ENCODE results near the gene ZFR. TPM values are rescaled to one million over a fixed set of nuclear protein-coding genes. Genes with fewer than 3 reads are reported as not detected.

Gene ZFR
- total RNA-seq, 1 experiment from 2014 or later, result 62.4 TPM

DNA sequence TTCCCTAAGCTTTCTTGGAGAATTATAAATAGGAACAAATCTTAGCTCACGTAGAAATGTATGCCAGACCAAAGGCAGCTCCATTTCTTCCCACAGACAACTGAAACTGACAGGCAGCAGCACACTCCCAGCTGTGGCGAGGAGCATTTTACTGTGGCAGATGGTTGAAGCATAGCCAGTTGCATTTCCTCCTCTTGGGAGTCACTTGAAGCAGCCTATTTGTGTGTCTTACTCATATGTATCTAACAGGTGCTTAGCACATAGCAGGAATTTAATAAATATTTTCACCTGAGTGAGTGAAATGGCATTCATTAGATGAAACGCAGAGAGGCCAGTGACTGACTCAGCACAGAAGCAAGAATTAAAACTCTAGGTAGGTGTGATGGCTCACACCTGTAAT lies 119.5 kb downstream of the ZFR start:
- H3K9me3 ChIP-seq (ENCODE audit: control insufficient read depth, low read depth, low read length), result no peaks in the 10 kb centered on the region
- no peaks in the 10 kb centered on the region for H3K27me3 Mint-ChIP-seq (ENCODE audit: low read depth)
- no CpG with 5 or more reads among the region's 3 CpGs for WGBS (ENCODE audit: extremely low coverage, insufficient read length, low lambda C conversion rate)
- peaks cover 5 to 6% of the 10 kb centered on the region in 2 experiments; a peak in 4 of 5 replicates for H3K9me3 Mint-ChIP-seq
- H3K79me2 ChIP-seq (ENCODE audit: insufficient read depth, low read length), result no peaks in the 10 kb centered on the region
- H3K14ac ChIP-seq (ENCODE audit: insufficient read depth, low read length), result no peak overlapping the region
- no peak overlapping the region for H3K27ac Mint-ChIP-seq
- no peak overlapping the region for H2AK5ac ChIP-seq (ENCODE audit: insufficient read length, low read length)
- H4K5ac ChIP-seq (ENCODE audit: insufficient read length, low read depth, low read length), result no peak overlapping the region
- H4K8ac ChIP-seq (replicated peaks; ENCODE audit: insufficient read length, low read depth, low read length), result no peak overlapping the region
- H2BK5ac ChIP-seq (ENCODE audit: insufficient read length, low read length), result no peak overlapping the region
- no peak overlapping the region for H4K91ac ChIP-seq (ENCODE audit: insufficient read length, low read depth, low read length)
- no peak overlapping the region for H3K56ac ChIP-seq (ENCODE audit: insufficient read length, low read depth, low read length)
- H2BK12ac ChIP-seq (ENCODE audit: insufficient read length, low read depth, low read length), result no peak overlapping the region
- no peak overlapping the region for H3K4me3 Mint-ChIP-seq
- DNase-seq, result no peak
- H3K27me3 ChIP-seq (ENCODE audit: insufficient read depth, low read length), result no peaks in the 10 kb centered on the region
- no peaks in the 10 kb centered on the region for H4K20me1 ChIP-seq (ENCODE audit: control insufficient read depth, insufficient read depth, insufficient read length)
- H3K18ac ChIP-seq (ENCODE audit: insufficient read length, low read depth, low read length), result no peak overlapping the region
- H3K9ac ChIP-seq (ENCODE audit: extremely low read depth, insufficient read length, low read length), result no peak overlapping the region
- TF ChIP-seq, protein P1, sequence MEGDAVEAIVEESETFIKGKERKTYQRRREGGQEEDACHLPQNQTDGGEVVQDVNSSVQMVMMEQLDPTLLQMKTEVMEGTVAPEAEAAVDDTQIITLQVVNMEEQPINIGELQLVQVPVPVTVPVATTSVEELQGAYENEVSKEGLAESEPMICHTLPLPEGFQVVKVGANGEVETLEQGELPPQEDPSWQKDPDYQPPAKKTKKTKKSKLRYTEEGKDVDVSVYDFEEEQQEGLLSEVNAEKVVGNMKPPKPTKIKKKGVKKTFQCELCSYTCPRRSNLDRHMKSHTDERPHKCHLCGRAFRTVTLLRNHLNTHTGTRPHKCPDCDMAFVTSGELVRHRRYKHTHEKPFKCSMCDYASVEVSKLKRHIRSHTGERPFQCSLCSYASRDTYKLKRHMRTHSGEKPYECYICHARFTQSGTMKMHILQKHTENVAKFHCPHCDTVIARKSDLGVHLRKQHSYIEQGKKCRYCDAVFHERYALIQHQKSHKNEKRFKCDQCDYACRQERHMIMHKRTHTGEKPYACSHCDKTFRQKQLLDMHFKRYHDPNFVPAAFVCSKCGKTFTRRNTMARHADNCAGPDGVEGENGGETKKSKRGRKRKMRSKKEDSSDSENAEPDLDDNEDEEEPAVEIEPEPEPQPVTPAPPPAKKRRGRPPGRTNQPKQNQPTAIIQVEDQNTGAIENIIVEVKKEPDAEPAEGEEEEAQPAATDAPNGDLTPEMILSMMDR (conservative IDR thresholded peaks at IDR 0.05), result no peak
- H3K23ac ChIP-seq (ENCODE audit: insufficient read length, low read depth, low read length), result no peak overlapping the region
- H3K23me2 ChIP-seq (ENCODE audit: insufficient read length, low read depth, low read length, poor library complexity, severe bottlenecking), result no peaks in the 10 kb centered on the region
- H3K4me2 ChIP-seq (ENCODE audit: insufficient read depth, insufficient read length, low read length), result no peak overlapping the region
- H3K36me3 Mint-ChIP-seq (ENCODE audit: insufficient read depth in 1 of 3, low read depth in 3 of 3), result peaks cover 0 to 5% (median 0%) of the 10 kb centered on the region in 3 experiments; a peak in 2 of 7 replicates
- no peak overlapping the region for H3K4ac ChIP-seq (ENCODE audit: low read depth, low read length)
- H2AFZ ChIP-seq (ENCODE audit: low read length), result no peak overlapping the region
- H3K4me1 ChIP-seq (ENCODE audit: insufficient read depth, low read length), result no peaks in the 10 kb centered on the region
- no peak overlapping the region for H2BK20ac ChIP-seq (ENCODE audit: low read depth, low read length, poor library complexity, severe bottlenecking)
- no peak overlapping the region for H2BK15ac ChIP-seq (ENCODE audit: low read depth, low read length)
- H2BK120ac ChIP-seq (ENCODE audit: low read depth, low read length, poor library complexity, severe bottlenecking), result no peak overlapping the region
- H3K79me1 ChIP-seq (ENCODE audit: insufficient read depth, low read depth, low read length, poor library complexity, severe bottlenecking), result no peaks in the 10 kb centered on the region
- no peak overlapping the region for H3T11ph ChIP-seq (ENCODE audit: low read length)
- peaks cover 2 to 5% of the 10 kb centered on the region in 2 experiments; a peak in 1 of 4 replicates for H3K4me1 Mint-ChIP-seq
- no peak overlapping the region for H3K27ac ChIP-seq (ENCODE audit: insufficient read length, low read depth, low read length)
